PC-9 (cell line): ENCODE measurements around the gene CLCA1.

Experiments used
- CTCF ChIP-seq: fragments of 200-600 bp; sonication (generic); conservative IDR thresholded peaks from 2 replicates; pipeline ENCODE4 v1.6.1; 2017; ENCODE audit warnings: mixed run types, antibody characterized with exemption, mild to moderate bottlenecking, moderate library complexity
- EZH2 ChIP-seq: fragments of 200-600 bp; sonication (generic); IDR thresholded peaks from 2 replicates; pipeline ENCODE4 v1.8.0; 2017; ENCODE audit warnings: antibody characterized with exemption, low read depth

DNA sequence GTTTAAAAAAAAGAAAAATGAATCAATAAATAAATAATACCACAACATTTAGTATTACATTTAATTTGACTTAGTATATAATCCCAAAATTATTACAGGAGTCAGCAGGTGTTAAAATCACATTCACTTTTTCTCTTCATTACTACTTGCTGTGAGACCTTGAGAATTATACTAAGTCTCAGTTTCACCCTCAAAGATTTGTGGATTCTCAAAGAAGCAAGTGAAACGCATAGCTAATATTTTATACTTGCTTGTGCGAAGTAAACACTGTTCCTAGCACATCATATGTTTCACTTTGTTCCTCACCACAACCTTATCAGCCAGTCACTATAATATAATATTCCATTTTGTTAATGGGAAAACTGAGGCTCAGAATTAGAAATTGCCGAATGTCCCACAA lies 4.0 kb downstream of the CLCA1 start:
- TF ChIP-seq CTCF (no peak), EZH2 (no peak)
